ENCODE data around the gene NLK. TPM values are rescaled to one million over a fixed set of nuclear protein-coding genes. Genes with fewer than 3 reads are reported as not detected.
"Not testable (repeated sequence)": the region's sequence is repeated elsewhere in the genome, so short reads cannot be mapped to it uniquely, and the experiment has no call there.

Gene NLK
- total and polyA plus RNA-seq, 2 donors (not counting 3 experiments of a cell fraction or from before 2014, with no cell fraction given): 23.8 to 34.2 TPM

GRCh38 chr17:28077140-28077539 is 34.7 kb downstream of the NLK start:
- CTCF ChIA-PET; dilution Hi-C loops (cut with MboI; ENCODE audit: extremely low pct_ligation_motif_present, low sequenced_read_pairs); H3K27me3 ChIP-seq (ENCODE audit: control insufficient read depth in 2 of 2, insufficient read depth in 2 of 2, low read length in 2 of 2); H3K9me3 ChIP-seq (replicated peaks; ENCODE audit: control insufficient read depth, insufficient read depth, low read length); H3K9ac ChIP-seq (replicated peaks; ENCODE audit: extremely low read depth, insufficient read depth, low read length); FAIRE-seq; DNase-seq (ENCODE audit: low read depth, low spot score); H3K4me2 ChIP-seq (ENCODE audit: insufficient read depth, low read length); BruUV-seq (replicated peaks); H3K36me3 ChIP-seq (ENCODE audit: control insufficient read depth in 2 of 2, extremely low read depth in 1 of 2, insufficient read depth in 2 of 2, low read length in 2 of 2); H3K4me3 ChIP-seq (replicated peaks in 1 of 3; ENCODE audit: insufficient read depth in 1 of 3, low read depth in 1 of 3, low read length in 3 of 3); H3K4me1 ChIP-seq (ENCODE audit: control insufficient read depth, extremely low read depth, insufficient read depth, low read length); H2AFZ ChIP-seq (ENCODE audit: low read depth, low read length); H3K9me1 ChIP-seq (replicated peaks; ENCODE audit: control insufficient read depth, extremely low read depth, insufficient read depth, low read length); H3K27ac ChIP-seq (ENCODE audit: insufficient read depth, low read depth, low read length); intact Hi-C loops (cut with micrococcal nuclease); POLR2A ChIA-PET: not testable (repeated sequence)
- H3K79me2 ChIP-seq (ENCODE audit: control insufficient read depth, insufficient read depth, low read length): peaks cover 81% of the 10 kb centered on the region
- peaks cover 18% of the 10 kb centered on the region for H4K20me1 ChIP-seq (replicated peaks; ENCODE audit: control insufficient read depth, extremely low read depth, insufficient read depth, low read length)

- FAIRE-seq: no peak
- Histone ChIP-seq H3K4me3 (replicated peaks in 1 of 3; ENCODE audit: insufficient read depth in 1 of 3, low read depth in 1 of 3, low read length in 3 of 3) (no peak overlapping the region), H3K36me3 (ENCODE audit: control insufficient read depth in 2 of 2, extremely low read depth in 1 of 2, insufficient read depth in 2 of 2, low read length in 2 of 2) (no peaks in the 10 kb centered on the region), H3K4me1 (ENCODE audit: control insufficient read depth, extremely low read depth, insufficient read depth, low read length) (no peaks in the 10 kb centered on the region), H2AFZ (ENCODE audit: low read depth, low read length) (no peak overlapping the region), H3K4me2 (ENCODE audit: insufficient read depth, low read length) (no peak overlapping the region), H3K79me2 (ENCODE audit: control insufficient read depth, insufficient read depth, low read length) (peaks cover 82% of the 10 kb centered on the region), H3K27me3 (ENCODE audit: control insufficient read depth in 2 of 2, insufficient read depth in 2 of 2, low read length in 2 of 2) (no peaks in the 10 kb centered on the region), H3K9me1 (replicated peaks; ENCODE audit: control insufficient read depth, extremely low read depth, insufficient read depth, low read length) (peaks cover 3% of the 10 kb centered on the region), H4K20me1 (replicated peaks; ENCODE audit: control insufficient read depth, extremely low read depth, insufficient read depth, low read length) (peaks cover 18% of the 10 kb centered on the region), H3K9me3 (replicated peaks; ENCODE audit: control insufficient read depth, insufficient read depth, low read length) (no peaks in the 10 kb centered on the region), H3K9ac (replicated peaks; ENCODE audit: extremely low read depth, insufficient read depth, low read length) (no peak overlapping the region), H3K27ac (ENCODE audit: insufficient read depth, low read depth, low read length) (no peak overlapping the region)
- ChIA-PET CTCF (no interaction called here), POLR2A (no interaction called here)
- intact Hi-C loops (cut with micrococcal nuclease) (no loop called here), dilution Hi-C loops (cut with MboI; ENCODE audit: extremely low pct_ligation_motif_present, low sequenced_read_pairs) (no loop called here)
- BruUV-seq (replicated peaks): no TSS peak
- TF ChIP-seq POLR2A (IDR thresholded peaks at IDR 0.05; ENCODE audit: low read depth, low read length): no peak
- no peak for TF ChIP-seq MYC (IDR thresholded peaks at IDR 0.05; ENCODE audit: low read depth, low read length)
- no peak for TF ChIP-seq MAX (IDR thresholded peaks at IDR 0.05; ENCODE audit: insufficient read depth, insufficient read length)
- no peak for TF ChIP-seq GATA2 (IDR thresholded peaks at IDR 0.05; ENCODE audit: insufficient read depth, insufficient read length, low read depth, low read length)
- no peak for TF ChIP-seq CTCF (IDR thresholded peaks at IDR 0.05; ENCODE audit: extremely low read depth in 1 of 2, insufficient read depth in 1 of 2, low read depth in 1 of 2, low read length in 2 of 2)
- no peak for TF ChIP-seq FOS (IDR thresholded peaks at IDR 0.05; ENCODE audit: borderline replicate concordance, insufficient read depth, low read length)
- TF ChIP-seq JUN (IDR thresholded peaks at IDR 0.05; ENCODE audit: borderline replicate concordance, insufficient read depth, insufficient read length, low read depth): no peak
- TF ChIP-seq POLR2AphosphoS5 (IDR thresholded peaks at IDR 0.05; ENCODE audit: insufficient read depth, low read depth, low read length): no peak
- TF ChIP-seq EZH2 (IDR thresholded peaks at IDR 0.05; ENCODE audit: borderline replicate concordance, low read depth, low read length, severe bottlenecking): no peak
- no peak for DNase-seq (ENCODE audit: low read depth, low spot score)
Measured at GRCh38 chr17:28078341-28079229, 36.1 kb downstream of the NLK start.

Data from endothelial cell of umbilical vein (primary cell).